ENCODE data around the gene ID4.

Gene ID4

GRCh38 chr6:19835605-19836004 is 1.6 kb upstream of the ID4 start:
- no peak for TF ChIP-seq CTCF (IDR thresholded peaks at IDR 0.05)

- no peak for TF ChIP-seq CTCF (IDR thresholded peaks at IDR 0.05)
Observed at GRCh38 chr6:19837511-19838441, 606 bp downstream of the ID4 start.

GRCh38 chr6:19838442-19839236 is 1.5 kb downstream of the ID4 start:
- TF ChIP-seq CTCF (IDR thresholded peaks at IDR 0.05): no peak

- no peak for TF ChIP-seq CTCF (IDR thresholded peaks at IDR 0.05)
Observed at GRCh38 chr6:19839237-19839546, 2.0 kb downstream of the ID4 start.

- TF ChIP-seq CTCF (IDR thresholded peaks at IDR 0.05): no peak
Observed at GRCh38 chr6:19839788-19840187, 2.6 kb downstream of the ID4 start.

- no peak for TF ChIP-seq CTCF (IDR thresholded peaks at IDR 0.05)
Observed at GRCh38 chr6:19841181-19841580, 4.0 kb downstream of the ID4 start.

GRCh38 chr6:19842030-19842615 is 5.0 kb downstream of the ID4 start:
- no peak for TF ChIP-seq CTCF (IDR thresholded peaks at IDR 0.05)

Measured in LNCAP (cell line).